Immature natural killer cell (primary cell): Measurements from ENCODE around the gene PSME2. TPM values are rescaled to one million over a fixed set of nuclear protein-coding genes. Genes with fewer than 3 reads are reported as not detected.

Experiments used
- DNase-seq, 3 donors: peaks; one replicate each; pipeline ENCODE4 v3.0.0; 2022; ENCODE audit warnings: mixed read lengths in 1 of 3
- H3K27ac Mint-ChIP-seq, 6 donors: one replicate each; pipeline ENCODE4 v1.8.0; 2020; ENCODE audit warnings: mixed read lengths in 6 of 6, mild to moderate bottlenecking in 5 of 6, inconsistent platforms in 4 of 6, moderate library complexity in 3 of 6
- H3K27me3 Mint-ChIP-seq, 3 donors: one replicate each; pipeline ENCODE4 v1.8.0; 2020 to 2021; ENCODE audit warnings: low read depth in 3 of 3, mild to moderate bottlenecking in 3 of 3, mixed read lengths in 3 of 3, moderate library complexity in 3 of 3, inconsistent platforms in 1 of 3
- H3K36me3 Mint-ChIP-seq, 3 donors: one replicate each; pipeline ENCODE4 v1.8.0; 2020; ENCODE audit warnings: mixed read lengths in 3 of 3, inconsistent platforms in 2 of 3, mild to moderate bottlenecking in 2 of 3
- H3K4me1 Mint-ChIP-seq, 2 donors: one replicate each; pipeline ENCODE4 v1.8.0; 2020; ENCODE audit warnings: inconsistent platforms in 2 of 2, mild to moderate bottlenecking in 2 of 2, mixed read lengths in 2 of 2, moderate library complexity in 1 of 2
- H3K4me3 Mint-ChIP-seq, 5 donors: one replicate each; pipeline ENCODE4 v1.8.0; 2020; ENCODE audit warnings: mild to moderate bottlenecking in 5 of 5, mixed read lengths in 5 of 5, inconsistent platforms in 3 of 5, moderate library complexity in 3 of 5
- H3K9me3 Mint-ChIP-seq, 6 donors: one replicate each; pipeline ENCODE4 v1.8.0; 2020; ENCODE audit warnings: mild to moderate bottlenecking in 6 of 6, mixed read lengths in 6 of 6, inconsistent platforms in 4 of 6, moderate library complexity in 3 of 6
- polyA plus RNA-seq, 3 donors: library from polyadenylated mRNA; unstranded; fragments of 300-500 nt; fragmentation: Illumina TruSeq; gene quantifications; one replicate each; pipeline ENCODE4 v1.2.3, GENCODE V29; 2021

The PSME2 gene
- polyA plus RNA-seq, 3 donors from 2014 or later: 650 to 1,160 (median 776) TPM

GRCh38 chr14:24144451-24144850, 2.0 kb downstream of the PSME2 start:
- DNase-seq: no peak
- peaks cover 70 to 77% of the 10 kb centered on the region in 2 donors for H3K4me1 Mint-ChIP-seq
- peak overlapping the region; percentile 23 to 96 (median 81) for H3K27ac Mint-ChIP-seq
- H3K4me3 Mint-ChIP-seq: peak overlapping the region in 4 of 5 donors; percentile 26 to 100 (median 63)
- H3K36me3 Mint-ChIP-seq: peaks cover 6 to 18% (median 8%) of the 10 kb centered on the region in 3 donors
- no peaks in the 10 kb centered on the region for H3K9me3 Mint-ChIP-seq
- peaks cover 8 to 15% (median 10%) of the 10 kb centered on the region in 3 donors for H3K27me3 Mint-ChIP-seq

- H3K27ac Mint-ChIP-seq: peak overlapping the region in 4 of 6 donors; percentile 60 to 70 (median 66)
- peaks cover 8 to 16% (median 10%) of the 10 kb centered on the region in 3 donors for H3K27me3 Mint-ChIP-seq
- no peaks in the 10 kb centered on the region for H3K9me3 Mint-ChIP-seq
- H3K4me1 Mint-ChIP-seq: peaks cover 68 to 77% of the 10 kb centered on the region in 2 donors
- no peak for DNase-seq
- H3K36me3 Mint-ChIP-seq: peaks cover 7 to 23% (median 12%) of the 10 kb centered on the region in 3 donors
- peak overlapping the region in 3 of 5 donors; percentile 23 to 49 (median 30) for H3K4me3 Mint-ChIP-seq
These were observed 2.9 kb downstream of the PSME2 start for GRCh38 chr14:24143511-24143910.

- Mint-ChIP-seq H3K36me3 (peaks cover 7 to 30% (median 12%) of the 10 kb centered on the region in 3 donors), H3K27me3 (peaks cover 9% of the 10 kb centered on the region in 3 donors), H3K4me1 (peaks cover 75 to 84% of the 10 kb centered on the region in 2 donors)
These were observed 5.1 kb downstream of the PSME2 start, which contains the start of gene EMC9 for GRCh38 chr14:24141097-24141880. EMC9 (minus strand) TSS chr14:24141591; CDS start chr14:24141304, 287 bp downstream.

GRCh38 chr14:24139272-24139934, 7.0 kb downstream of the PSME2 start:
- H3K27ac Mint-ChIP-seq: peak overlapping the region; percentile 36 to 79 (median 56)
- peaks cover 7 to 27% (median 12%) of the 10 kb centered on the region in 3 donors for H3K36me3 Mint-ChIP-seq
- H3K27me3 Mint-ChIP-seq: peaks cover 7 to 12% (median 9%) of the 10 kb centered on the region in 3 donors
- peak overlapping the region; percentile 38 to 67 (median 57) for H3K4me3 Mint-ChIP-seq
- H3K9me3 Mint-ChIP-seq: no peaks in the 10 kb centered on the region
- peaks cover 61 to 73% of the 10 kb centered on the region in 2 donors for H3K4me1 Mint-ChIP-seq
- no peak for DNase-seq

More at GRCh38 chr14:24141097-24141880, 5.1 kb downstream of the PSME2 start, which contains the start of gene EMC9:
- Mint-ChIP-seq H3K27ac (peak within 1 kb of the TSS; percentile 81 to 98 (median 95)), H3K4me3 (peak within 1 kb of the TSS; percentile 89 to 95 (median 92)), H3K9me3 (no peaks in the 10 kb centered on the region)
- DNase-seq: peak; percentile 98 to 99 (median 99)

- H3K4me1 Mint-ChIP-seq: peaks cover 58 to 69% of the 10 kb centered on the region in 2 donors
- peak overlapping the region; percentile 42 to 89 (median 66) for H3K4me3 Mint-ChIP-seq
- no peak for DNase-seq
- peaks cover 7 to 12% (median 9%) of the 10 kb centered on the region in 3 donors for H3K27me3 Mint-ChIP-seq
- no peaks in the 10 kb centered on the region for H3K9me3 Mint-ChIP-seq
- H3K27ac Mint-ChIP-seq: peak overlapping the region; percentile 36 to 91 (median 70)
- peaks cover 3 to 23% (median 8%) of the 10 kb centered on the region in 3 donors for H3K36me3 Mint-ChIP-seq
These were observed 7.8 kb downstream of the PSME2 start for GRCh38 chr14:24138396-24139271.

- peaks cover 3 to 27% (median 8%) of the 10 kb centered on the region in 3 donors for H3K36me3 Mint-ChIP-seq
- H3K4me3 Mint-ChIP-seq: peak overlapping the region; percentile 42 to 89 (median 85)
- H3K27me3 Mint-ChIP-seq: peaks cover 7 to 12% (median 8%) of the 10 kb centered on the region in 3 donors
- no peaks in the 10 kb centered on the region for H3K9me3 Mint-ChIP-seq
- peak overlapping the region; percentile 85 to 95 (median 92) for H3K27ac Mint-ChIP-seq
- DNase-seq: no peak
- peaks cover 53 to 60% of the 10 kb centered on the region in 2 donors for H3K4me1 Mint-ChIP-seq
These were observed 8.6 kb downstream of the PSME2 start for GRCh38 chr14:24137529-24138395.

GRCh38 chr14:24136684-24137528, 9.5 kb downstream of the PSME2 start:
- DNase-seq: no peak
- H3K9me3 Mint-ChIP-seq: no peaks in the 10 kb centered on the region
- peaks cover 7 to 12% (median 8%) of the 10 kb centered on the region in 3 donors for H3K27me3 Mint-ChIP-seq
- H3K36me3 Mint-ChIP-seq: peaks cover 3 to 30% (median 8%) of the 10 kb centered on the region in 3 donors
- peaks cover 46 to 55% of the 10 kb centered on the region in 2 donors for H3K4me1 Mint-ChIP-seq
- peak overlapping the region; percentile 85 to 90 (median 88) for H3K4me3 Mint-ChIP-seq
- peak overlapping the region; percentile 85 to 95 (median 92) for H3K27ac Mint-ChIP-seq

- Mint-ChIP-seq H3K27me3 (peaks cover 1 to 7% (median 2%) of the 10 kb centered on the region in 3 donors), H3K4me1 (peaks cover 41 to 52% of the 10 kb centered on the region in 2 donors), H3K4me3 (peak within 1 kb of the TSS; percentile 90 to 93 (median 92)), H3K27ac (peak within 1 kb of the TSS; percentile 89 to 96 (median 94)), H3K9me3 (no peaks in the 10 kb centered on the region), H3K36me3 (peaks cover 3 to 26% (median 8%) of the 10 kb centered on the region in 3 donors)
- peak; percentile 95 for DNase-seq
These were observed 10.4 kb downstream of the PSME2 start, which contains the start of gene PSME1 for GRCh38 chr14:24135834-24136683. PSME1 (plus strand) TSS chr14:24136194; CDS start chr14:24136263, 69 bp downstream.

- H3K9me3 Mint-ChIP-seq: no peaks in the 10 kb centered on the region
- H3K4me3 Mint-ChIP-seq: peak overlapping the region; percentile 90 to 93 (median 92)
- DNase-seq: no peak
- H3K36me3 Mint-ChIP-seq: peaks cover 3 to 26% (median 8%) of the 10 kb centered on the region in 3 donors
- H3K27me3 Mint-ChIP-seq: peaks cover 1 to 6% (median 2%) of the 10 kb centered on the region in 3 donors
- H3K4me1 Mint-ChIP-seq: peaks cover 35 to 46% of the 10 kb centered on the region in 2 donors
- peak overlapping the region; percentile 72 to 96 (median 90) for H3K27ac Mint-ChIP-seq
These were observed 10.9 kb downstream of the PSME2 start for GRCh38 chr14:24135584-24135833.

GRCh38 chr14:24133735-24134134, 12.7 kb downstream of the PSME2 start:
- peaks cover 22 to 29% of the 10 kb centered on the region in 2 donors for H3K4me1 Mint-ChIP-seq
- peaks cover 0 to 16% (median 1%) of the 10 kb centered on the region in 3 donors for H3K36me3 Mint-ChIP-seq
- no peak for DNase-seq
- peaks cover 2 to 5% (median 3%) of the 10 kb centered on the region in 3 donors for H3K27me3 Mint-ChIP-seq
- no peak overlapping the region for H3K4me3 Mint-ChIP-seq
- H3K27ac Mint-ChIP-seq: no peak overlapping the region
- H3K9me3 Mint-ChIP-seq: no peaks in the 10 kb centered on the region

- no peaks in the 10 kb centered on the region for H3K9me3 Mint-ChIP-seq
- H3K4me3 Mint-ChIP-seq: no peak overlapping the region
- peaks cover 2 to 4% (median 2%) of the 10 kb centered on the region in 3 donors for H3K27me3 Mint-ChIP-seq
- no peak for DNase-seq
- H3K36me3 Mint-ChIP-seq: peaks cover 0 to 11% (median 0%) of the 10 kb centered on the region in 3 donors
- peaks cover 19 to 21% of the 10 kb centered on the region in 2 donors for H3K4me1 Mint-ChIP-seq
- peak overlapping the region in 2 of 6 donors; percentile 40 to 47 for H3K27ac Mint-ChIP-seq
These were observed 13.4 kb downstream of the PSME2 start for GRCh38 chr14:24132976-24133375.
